H1 (cell line): ENCODE measurements around the gene RTEL1. TPM values are rescaled to one million over a fixed set of nuclear protein-coding genes. Genes with fewer than 3 reads are reported as not detected.

Source experiments
- CTCF ChIA-PET: fragments of 300-600 bp; sonication (Branson Sonifier 250); formaldehyde crosslinking; loops from one replicate; lab custom pipeline; 2021; ENCODE audit not compliant: partially characterized antibody; lab: Charles Lee
- POLR2A ChIA-PET: fragments of 300-600 bp; sonication (Branson Sonifier 250); formaldehyde crosslinking; loops from one replicate; lab custom pipeline; 2021; ENCODE audit warnings: inconsistent platforms; ENCODE audit not compliant: partially characterized antibody; lab: Charles Lee
- DNase-seq, 2 experiments: peaks; one replicate each; pipeline versions ENCODE4 v3.0.0 to v3.0.0-alpha.2; 2010 to 2022; ENCODE audit warnings: low spot score in 2 of 2, low read depth in 1 of 2, mixed read lengths in 1 of 2
- FAIRE-seq: peaks from 2 replicates; lab custom pipeline; 2011; peaks lifted over from hg19 to GRCh38; lab: Jason Lieb, UNC
- H2AFZ ChIP-seq: 2 replicates; pipeline ENCODE4 v1.8.1; 2012; ENCODE audit warnings: low read length, inconsistent platforms
- H2AK5ac ChIP-seq: 2 replicates; pipeline ENCODE4 v1.6.1; 2013; ENCODE audit warnings: low read depth, low read length
- H2BK120ac ChIP-seq: replicated peaks from 2 replicates; pipeline ENCODE3; 2013; ENCODE audit warnings: low read depth, low read length, inconsistent platforms
- H2BK12ac ChIP-seq: 2 replicates; pipeline ENCODE4 v1.6.1; 2013; ENCODE audit warnings: low read depth, low read length
- H2BK15ac ChIP-seq: 2 replicates; pipeline ENCODE4 v1.6.1; 2013; ENCODE audit warnings: low read length
- H2BK20ac ChIP-seq: 2 replicates; pipeline ENCODE4 v1.6.1; 2013; ENCODE audit warnings: low read length
- H2BK5ac ChIP-seq: 2 replicates; pipeline ENCODE4 v1.6.1; 2013; ENCODE audit warnings: low read depth, low read length
- H3K14ac ChIP-seq: 2 replicates; pipeline ENCODE4 v1.6.1; 2013; ENCODE audit warnings: inconsistent platforms; ENCODE audit not compliant: insufficient read length
- H3K18ac ChIP-seq: 2 replicates; pipeline ENCODE4 v1.6.1; 2013; ENCODE audit warnings: low read length; ENCODE audit errors: extremely low read depth
- H3K23ac ChIP-seq: 2 replicates; pipeline ENCODE4 v1.6.1; 2013; ENCODE audit warnings: inconsistent platforms; ENCODE audit not compliant: insufficient read length
- H3K23me2 ChIP-seq: 2 replicates; pipeline ENCODE4 v1.6.1; 2013; ENCODE audit warnings: low read depth, low read length
- H3K27ac ChIP-seq: 2 replicates; pipeline ENCODE4 v1.6.1; 2011; ENCODE audit warnings: low read depth, low read length, inconsistent platforms
- H3K27me3 ChIP-seq, 4 experiments: replicated peaks in 1 of 4; 1 replicate in 1 of 4; 2 replicates in 3 of 4; pipeline versions ENCODE4 v1.6.1 to v1.8.1; 2011 to 2013; ENCODE audit warnings: low read length in 3 of 4, mild to moderate bottlenecking in 3 of 4, inconsistent platforms in 2 of 4, mixed read lengths in 2 of 4, moderate library complexity in 1 of 4; ENCODE audit not compliant: control insufficient read depth in 3 of 4, insufficient read depth in 3 of 4; ENCODE audit errors: extremely low read depth in 1 of 4
- H3K36me3 ChIP-seq, 4 experiments: 2 replicates each; pipeline versions ENCODE4 v1.6.1 to v1.8.1; 2011 to 2013; ENCODE audit warnings: mild to moderate bottlenecking in 4 of 4, low read length in 3 of 4, moderate library complexity in 2 of 4, control low read depth in 1 of 4, inconsistent platforms in 1 of 4; ENCODE audit not compliant: insufficient read depth in 4 of 4, control insufficient read depth in 2 of 4
- H3K4ac ChIP-seq: replicated peaks from 2 replicates; pipeline ENCODE3; 2013; ENCODE audit warnings: low read length, low read depth, mixed read lengths, inconsistent platforms; ENCODE audit not compliant: insufficient read length
- H3K4me1 ChIP-seq, 4 experiments: replicated peaks in 1 of 4; 1 replicate in 1 of 4; 2 replicates in 3 of 4; pipeline versions ENCODE4 v1.6.1 to v1.8.1; 2011 to 2013; ENCODE audit warnings: low read length in 3 of 4, inconsistent platforms in 2 of 4, mixed read lengths in 1 of 4; ENCODE audit not compliant: insufficient read depth in 4 of 4, control insufficient read depth in 3 of 4
- H3K4me2 ChIP-seq, 2 experiments: 2 replicates each; pipeline versions ENCODE4 v1.6.1 to v1.8.1; 2011 to 2013; ENCODE audit warnings: low read depth in 2 of 2, low read length in 2 of 2, control low read depth in 1 of 2, inconsistent platforms in 1 of 2, mild to moderate bottlenecking in 1 of 2; ENCODE audit not compliant: insufficient read depth in 1 of 2
- H3K4me3 ChIP-seq, 4 experiments: fragments of 200-600, 300-600 bp in 1 of 4; sonication (generic), shearing (Covaris generic), sonication (Bioruptor Twin) in 1 of 4; 2 replicates each; pipeline versions ENCODE4 v1.5.1 to v1.8.1; 2011 to 2016; ENCODE audit warnings: low read length in 4 of 4, low read depth in 3 of 4, control low read depth in 2 of 4, inconsistent platforms in 2 of 4, mild to moderate bottlenecking in 2 of 4, mixed read lengths in 1 of 4, moderate library complexity in 1 of 4; ENCODE audit not compliant: insufficient read depth in 2 of 4; ENCODE audit errors: extremely low read depth in 1 of 4
- H3K56ac ChIP-seq: replicated peaks from 2 replicates; pipeline ENCODE3; 2013; ENCODE audit warnings: low read depth, mild to moderate bottlenecking, mixed read lengths, low read length, inconsistent platforms; ENCODE audit not compliant: insufficient read length
- H3K79me1 ChIP-seq: 2 replicates; pipeline ENCODE4 v1.6.1; 2013; ENCODE audit warnings: low read depth, low read length, control low read depth
- H3K79me2 ChIP-seq, 2 experiments: 2 replicates each; pipeline versions ENCODE4 v1.6.1 to v1.8.1; 2012 to 2013; ENCODE audit warnings: low read length in 2 of 2, mild to moderate bottlenecking in 2 of 2, inconsistent platforms in 1 of 2; ENCODE audit not compliant: insufficient read depth in 2 of 2, control insufficient read depth in 1 of 2
- H3K9ac ChIP-seq, 4 experiments: replicated peaks in 1 of 4; 1 replicate in 1 of 4; 2 replicates in 3 of 4; pipeline versions ENCODE4 v1.6.1 to v1.8.1; 2011 to 2013; ENCODE audit warnings: low read depth in 3 of 4, low read length in 3 of 4, control low read depth in 2 of 4, mild to moderate bottlenecking in 2 of 4, moderate library complexity in 2 of 4, inconsistent platforms in 1 of 4; ENCODE audit errors: extremely low read depth in 1 of 4
- H3K9me3 ChIP-seq, 2 experiments: 2 replicates each; pipeline versions ENCODE4 v1.6.1 to v1.8.1; 2012 to 2013; ENCODE audit warnings: mild to moderate bottlenecking in 2 of 2, moderate library complexity in 2 of 2, control low read depth in 1 of 2, inconsistent platforms in 1 of 2, low read depth in 1 of 2, low read length in 1 of 2, mixed read lengths in 1 of 2; ENCODE audit not compliant: insufficient read depth in 2 of 2
- H4K20me1 ChIP-seq, 2 experiments: replicated peaks in 1 of 2; 2 replicates each; pipeline versions ENCODE3 to v1.8.1; 2011 to 2013; ENCODE audit warnings: inconsistent platforms in 2 of 2, low read length in 2 of 2, mild to moderate bottlenecking in 1 of 2; ENCODE audit not compliant: insufficient read depth in 2 of 2, control insufficient read depth in 1 of 2
- H4K5ac ChIP-seq: 2 replicates; pipeline ENCODE4 v1.6.1; 2013; ENCODE audit warnings: low read length, low read depth, mixed read lengths, inconsistent platforms; ENCODE audit not compliant: insufficient read length
- H4K8ac ChIP-seq: 2 replicates; pipeline ENCODE4 v1.8.0; 2013; ENCODE audit warnings: mild to moderate bottlenecking, moderate library complexity, low read length, inconsistent platforms; ENCODE audit not compliant: insufficient read depth; ENCODE audit errors: extremely low read depth
- H4K91ac ChIP-seq: replicated peaks from 2 replicates; pipeline ENCODE3; 2013; ENCODE audit warnings: low read length, mixed read lengths, inconsistent platforms; ENCODE audit not compliant: insufficient read length
- CEBPB ChIP-seq: IDR thresholded peaks from 2 replicates; pipeline ENCODE4 v1.6.1; 2012; ENCODE audit warnings: low read depth, low read length
- CREB1 ChIP-seq: IDR thresholded peaks from 2 replicates; pipeline ENCODE4 v1.6.1; 2012; ENCODE audit warnings: inconsistent platforms
- CTBP2 ChIP-seq: IDR thresholded peaks from 2 replicates; pipeline ENCODE4 v1.7.0; 2011; ENCODE audit warnings: borderline replicate concordance, mild to moderate bottlenecking, moderate library complexity, mixed read lengths, low read length; ENCODE audit not compliant: insufficient read depth, insufficient read length
- EGR1 ChIP-seq: IDR thresholded peaks from 2 replicates; pipeline ENCODE4 v1.6.1; 2011; ENCODE audit warnings: low read depth, low read length, borderline replicate concordance
- EP300 ChIP-seq, 2 experiments: IDR thresholded peaks; 1 replicate in 1 of 2; 2 replicates in 1 of 2; pipeline ENCODE4 v1.6.1; 2011 to 2012; ENCODE audit warnings: low read depth in 2 of 2, low read length in 2 of 2, mild to moderate bottlenecking in 2 of 2, borderline replicate concordance in 1 of 2, inconsistent platforms in 1 of 2, moderate library complexity in 1 of 2
- HDAC2 ChIP-seq, 2 experiments: fragments of 300-600 bp in 1 of 2; sonication (generic) in 1 of 2; IDR thresholded peaks; 2 replicates each; pipeline ENCODE4 v1.6.1; 2011 to 2012; ENCODE audit warnings: low read depth in 2 of 2, low read length in 2 of 2, mild to moderate bottlenecking in 2 of 2, moderate library complexity in 2 of 2, borderline replicate concordance in 1 of 2, inconsistent platforms in 1 of 2
- MAFK ChIP-seq: IDR thresholded peaks from 2 replicates; pipeline ENCODE4 v1.6.1; 2012; ENCODE audit warnings: low read depth, mild to moderate bottlenecking, improper control_type of control experiment, low read length
- NRF1 ChIP-seq: IDR thresholded peaks from 2 replicates; pipeline ENCODE4 v1.6.1; 2011; ENCODE audit warnings: mild to moderate bottlenecking, low read depth, low read length, improper control_type of control experiment
- SIX5 ChIP-seq: IDR thresholded peaks from 2 replicates; pipeline ENCODE4 v1.6.1; 2011; ENCODE audit warnings: mild to moderate bottlenecking, low read depth, low read length
- SUZ12 ChIP-seq: fragments of 200-600 bp; sonication (generic); IDR thresholded peaks from 2 replicates; pipeline ENCODE4 v1.6.1; 2012; ENCODE audit warnings: mild to moderate bottlenecking, inconsistent platforms, low read length, moderate library complexity, mixed read lengths
- TBP ChIP-seq: IDR thresholded peaks from 2 replicates; pipeline ENCODE4 v1.6.1; 2011; ENCODE audit warnings: low read depth, low read length, improper control_type of control experiment
- WGBS, 2 experiments: shearing (Covaris generic) in 1 of 2; methylation state at CpG; one replicate each; pipeline versions ENCODE4 v1.1.6 to v1.1.7; 2013 to 2015; ENCODE audit warnings: low lambda C conversion rate in 2 of 2, mixed read lengths in 2 of 2, inconsistent platforms in 1 of 2, low coverage in 1 of 2, missing lambda C conversion rate in 1 of 2; ENCODE audit not compliant: insufficient replicate concordance in 2 of 2, insufficient coverage in 1 of 2, insufficient read length in 1 of 2; ENCODE audit errors: extremely low coverage in 1 of 2, missing lambda C conversion rate in 1 of 2; 5-methylcytosine and 5-hydroxymethylcytosine counted together
- polyA plus RNA-seq, 7 experiments: library from polyadenylated mRNA; depleted of rRNA in 3 of 7; stranded (reverse) in 5 of 7; unstranded in 2 of 7; fragments of >200 nt in 5 of 7; fragments of 200-250 nt in 2 of 7; gene quantifications; 1 replicate in 5 of 7; 2 replicates in 1 of 7; 4 replicates in 1 of 7; pipeline versions ENCODE4 v1.2.1 to v1.2.3, GENCODE V29; 2011 to 2013; ENCODE audit warnings: missing spikeins in 2 of 7, mixed read lengths in 2 of 7
- total RNA-seq: library from RNA; stranded (reverse); fragmentation: NEBNext Ultra II Directional; extraction: Animal tissue kit (Norgen Biotek cat#: 25700); gene quantifications from 2 replicates; pipeline ENCODE4 v1.2.1, GENCODE V29; 2021
- TF ChIP-seq, protein P1 (sequence below): IDR thresholded peaks from 2 replicates; pipeline ENCODE4 v1.6.1; 2012; ENCODE audit warnings: inconsistent platforms

RTEL1 gene
- total and polyA plus RNA-seq, 2 of the 8 experiments (the other 6 are each of a cell fraction or from before 2014, with no cell fraction given), result 16.2 to 37.1 TPM

DNA sequence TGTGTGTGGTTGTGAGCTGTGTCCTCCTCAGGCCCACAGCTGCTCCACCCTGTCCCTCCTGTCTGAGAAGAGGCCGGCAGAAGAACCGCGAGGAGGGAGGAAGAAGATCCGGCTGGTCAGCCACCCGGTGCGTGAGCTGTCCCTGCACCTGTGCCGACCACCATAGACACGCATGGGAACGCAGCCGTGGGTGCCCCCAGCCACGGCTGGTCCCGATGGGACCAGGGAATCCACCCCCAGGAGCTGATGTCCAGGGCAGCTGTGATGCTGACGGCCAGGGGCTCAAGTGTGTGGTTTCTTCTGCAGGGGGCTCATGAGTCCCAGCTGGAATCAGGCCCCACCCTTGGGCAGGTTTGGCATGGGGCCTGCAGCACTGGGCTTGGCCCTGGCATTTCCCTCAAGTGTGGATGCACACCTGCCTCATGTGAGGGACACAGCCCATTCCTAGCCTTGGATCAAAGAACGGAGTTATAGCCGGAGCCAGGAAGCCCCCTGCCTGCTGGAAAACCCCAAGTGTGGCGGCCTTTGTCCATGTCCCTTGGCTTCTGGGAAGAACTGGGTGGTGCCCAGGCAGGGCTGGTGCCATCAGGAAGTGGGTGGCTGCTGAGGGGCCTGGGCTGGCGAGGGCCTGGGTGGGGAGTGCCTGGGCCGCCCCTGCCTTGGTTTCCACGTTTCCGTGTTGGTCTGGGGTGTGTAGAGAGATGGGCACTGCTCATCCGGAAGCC is 33.8 kb downstream of the RTEL1 start:
- Histone ChIP-seq H4K20me1 (peaks cover 0 to 12% of the 10 kb centered on the region in 2 experiments), H2BK5ac (no peak overlapping the region), H4K8ac (no peak overlapping the region), H3K4me2 (no peak overlapping the region), H3K56ac (no peak overlapping the region), H3K79me1 (no peaks in the 10 kb centered on the region), H3K4me1 (peaks cover 0 to 6% (median 3%) of the 10 kb centered on the region in 4 experiments; a peak in 4 of 7 replicates), H2BK12ac (no peak overlapping the region), H3K36me3 (peaks cover 0 to 3% (median 0%) of the 10 kb centered on the region in 4 experiments; a peak in 1 of 8 replicates), H2BK20ac (no peak overlapping the region), H3K18ac (no peak overlapping the region), H3K9me3 (no peaks in the 10 kb centered on the region; a peak in 1 of 4 replicates), H2AFZ (no peak overlapping the region), H3K9ac (0 out of 7 replicates have a peak overlapping the region, but pooled peaks of 1 of the 4 experiments have one; percentile 9), H4K91ac (no peak overlapping the region), H3K14ac (no peak overlapping the region), H3K4ac (no peak overlapping the region), H3K27me3 (no peaks in the 10 kb centered on the region), H4K5ac (no peak overlapping the region), H3K23ac (no peak overlapping the region), H2AK5ac (no peak overlapping the region), H3K79me2 (no peaks in the 10 kb centered on the region), H3K23me2 (peaks cover 7% of the 10 kb centered on the region; the same call in 1 of the 2 replicates), H2BK120ac (no peak overlapping the region), H3K4me3 (no peak overlapping the region), H2BK15ac (no peak overlapping the region), H3K27ac (no peak overlapping the region)
- no peak for FAIRE-seq
- WGBS, 2 experiments, result 94% methylated on average over 9 of the region's 21 CpGs; no CpG with 5 or more reads in 1 of the 2 experiments
- no peak for DNase-seq
- CTCF ChIA-PET, result interaction anchor here (1.1 kb wide), 2 partner anchors 10 to 103 kb away, joined by 4 read pairs; no protein-coding TSS in a partner anchor
- POLR2A ChIA-PET, result interaction anchor here (0.7 to 3.5 kb wide), 9 partner anchors 9 to 279 kb away, joined by 3 to 15 read pairs (median 4); partner anchors contain the start of genes ARFRP1 and ZGPAT
- TF ChIP-seq CTBP2, result no peak
- TF ChIP-seq EP300 (IDR thresholded peaks at IDR 0.05; ENCODE audit: borderline replicate concordance in 1 of 2, low read depth in 2 of 2, low read length in 2 of 2), result no peak
- TF ChIP-seq TBP, result no peak
- TF ChIP-seq, protein P1, sequence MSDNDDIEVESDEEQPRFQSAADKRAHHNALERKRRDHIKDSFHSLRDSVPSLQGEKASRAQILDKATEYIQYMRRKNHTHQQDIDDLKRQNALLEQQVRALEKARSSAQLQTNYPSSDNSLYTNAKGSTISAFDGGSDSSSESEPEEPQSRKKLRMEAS, result no peak
- no peak for TF ChIP-seq NRF1
- no peak for TF ChIP-seq SIX5
- TF ChIP-seq CREB1, result no peak
- no peak for TF ChIP-seq EGR1
- TF ChIP-seq HDAC2 (IDR thresholded peaks at IDR 0.05; ENCODE audit: borderline replicate concordance in 1 of 2, low read depth in 2 of 2, low read length in 2 of 2), result no peak
- no peak for TF ChIP-seq SUZ12
- TF ChIP-seq MAFK, result no peak
- TF ChIP-seq CEBPB, result no peak
